H1 (cell line): Measurements from ENCODE around the gene HSPA5. TPM values are rescaled to one million over a fixed set of nuclear protein-coding genes. Genes with fewer than 3 reads are reported as not detected.

Experiments used
- BCL11A ChIP-seq, 2 experiments: IDR thresholded peaks; one replicate each; pipeline ENCODE4 v1.6.1; 2011; ENCODE audit warnings: low read depth in 2 of 2, low read length in 2 of 2, mild to moderate bottlenecking in 2 of 2
- BRCA1 ChIP-seq: IDR thresholded peaks from 2 replicates; pipeline ENCODE4 v1.6.1; 2012; ENCODE audit warnings: low read depth, low read length, improper control_type of control experiment
- CBX8 ChIP-seq: fragments of 300-800, 300-1000 bp; sonication (generic); IDR thresholded peaks from 2 replicates; pipeline ENCODE4 v1.7.1; 2016; ENCODE audit warnings: low read depth, low read length, borderline replicate concordance
- CEBPB ChIP-seq: IDR thresholded peaks from 2 replicates; pipeline ENCODE4 v1.6.1; 2012; ENCODE audit warnings: low read depth, low read length
- EP300 ChIP-seq, 2 experiments: IDR thresholded peaks; 1 replicate in 1 of 2; 2 replicates in 1 of 2; pipeline ENCODE4 v1.6.1; 2011 to 2012; ENCODE audit warnings: low read depth in 2 of 2, low read length in 2 of 2, mild to moderate bottlenecking in 2 of 2, borderline replicate concordance in 1 of 2, inconsistent platforms in 1 of 2, moderate library complexity in 1 of 2
- GTF2F1 ChIP-seq: IDR thresholded peaks from 2 replicates; pipeline ENCODE4 v1.6.1; 2012; ENCODE audit warnings: low read depth, low read length, improper control_type of control experiment, borderline replicate concordance
- KDM4A ChIP-seq: IDR thresholded peaks from one replicate; pipeline ENCODE4 v1.7.1; 2012; ENCODE audit warnings: low read depth, mild to moderate bottlenecking, moderate library complexity, low read length, inconsistent platforms; ENCODE audit not compliant: severe bottlenecking
- POLR2AphosphoS5 ChIP-seq: IDR thresholded peaks from 2 replicates; pipeline ENCODE4 v1.6.1; 2011; ENCODE audit warnings: low read depth, low read length
- POU5F1 ChIP-seq: IDR thresholded peaks from 2 replicates; pipeline ENCODE4 v1.6.1; 2011; ENCODE audit warnings: low read depth, mild to moderate bottlenecking, low read length, moderate library complexity
- RFX5 ChIP-seq: IDR thresholded peaks from 2 replicates; pipeline ENCODE4 v1.6.1; 2011; ENCODE audit warnings: low read depth, low read length, improper control_type of control experiment, borderline replicate concordance
- SAP30 ChIP-seq: fragments of 300-600 bp; sonication (generic); IDR thresholded peaks from 2 replicates; pipeline ENCODE4 v1.7.1; 2012; ENCODE audit warnings: low read length, moderate library complexity, mild to moderate bottlenecking, inconsistent platforms; ENCODE audit not compliant: insufficient read depth, insufficient replicate concordance
- SIN3A ChIP-seq, 2 experiments: IDR thresholded peaks in 1 of 2; conservative IDR thresholded peaks in 1 of 2; 2 replicates each; pipeline ENCODE4 v1.6.1; 2011 to 2012; ENCODE audit warnings: low read length in 2 of 2, improper control_type of control experiment in 1 of 2, low read depth in 1 of 2, mild to moderate bottlenecking in 1 of 2
- SIX5 ChIP-seq: IDR thresholded peaks from 2 replicates; pipeline ENCODE4 v1.6.1; 2011; ENCODE audit warnings: mild to moderate bottlenecking, low read depth, low read length
- SP1 ChIP-seq: IDR thresholded peaks from 2 replicates; pipeline ENCODE4 v1.6.1; 2011; ENCODE audit warnings: low read depth, low read length
- SUZ12 ChIP-seq: fragments of 200-600 bp; sonication (generic); IDR thresholded peaks from 2 replicates; pipeline ENCODE4 v1.6.1; 2012; ENCODE audit warnings: mild to moderate bottlenecking, inconsistent platforms, low read length, moderate library complexity, mixed read lengths
- TAF7 ChIP-seq: optimal IDR thresholded peaks from 2 replicates; pipeline ENCODE3; 2011; ENCODE audit warnings: low read depth, mild to moderate bottlenecking, inconsistent platforms, low read length, moderate library complexity, borderline replicate concordance
- TEAD4 ChIP-seq: IDR thresholded peaks from 2 replicates; pipeline ENCODE4 v1.6.1; 2012; ENCODE audit warnings: low read depth, low read length, inconsistent platforms, mixed read lengths
- polyA plus RNA-seq, 7 experiments: library from polyadenylated mRNA; depleted of rRNA in 3 of 7; stranded (reverse) in 5 of 7; unstranded in 2 of 7; fragments of >200 nt in 5 of 7; fragments of 200-250 nt in 2 of 7; gene quantifications; 1 replicate in 5 of 7; 2 replicates in 1 of 7; 4 replicates in 1 of 7; pipeline versions ENCODE4 v1.2.1 to v1.2.3, GENCODE V29; 2011 to 2013; ENCODE audit warnings: missing spikeins in 2 of 7, mixed read lengths in 2 of 7
- total RNA-seq: library from RNA; stranded (reverse); fragmentation: NEBNext Ultra II Directional; extraction: Animal tissue kit (Norgen Biotek cat#: 25700); gene quantifications from 2 replicates; pipeline ENCODE4 v1.2.1, GENCODE V29; 2021
- TF ChIP-seq, protein P1 (sequence below), 3 experiments: IDR thresholded peaks; 1 replicate in 2 of 3; 2 replicates in 1 of 3; pipeline versions ENCODE4 v1.5.1 to v1.6.1; 2011; ENCODE audit warnings: low read length in 3 of 3, mild to moderate bottlenecking in 3 of 3, inconsistent platforms in 2 of 3, low read depth in 1 of 3, moderate library complexity in 1 of 3; ENCODE audit not compliant: insufficient read depth in 1 of 3; ENCODE audit errors: control extremely low read depth in 1 of 3
- TF ChIP-seq, protein P2 (sequence below): IDR thresholded peaks from 2 replicates; pipeline ENCODE4 v1.6.1; 2011; ENCODE audit warnings: low read length, improper control_type of control experiment

HSPA5 gene
- total and polyA plus RNA-seq, 2 of the 8 experiments (the other 6 are each of a cell fraction or from before 2014, with no cell fraction given) = 91.3 to 352 TPM

DNA sequence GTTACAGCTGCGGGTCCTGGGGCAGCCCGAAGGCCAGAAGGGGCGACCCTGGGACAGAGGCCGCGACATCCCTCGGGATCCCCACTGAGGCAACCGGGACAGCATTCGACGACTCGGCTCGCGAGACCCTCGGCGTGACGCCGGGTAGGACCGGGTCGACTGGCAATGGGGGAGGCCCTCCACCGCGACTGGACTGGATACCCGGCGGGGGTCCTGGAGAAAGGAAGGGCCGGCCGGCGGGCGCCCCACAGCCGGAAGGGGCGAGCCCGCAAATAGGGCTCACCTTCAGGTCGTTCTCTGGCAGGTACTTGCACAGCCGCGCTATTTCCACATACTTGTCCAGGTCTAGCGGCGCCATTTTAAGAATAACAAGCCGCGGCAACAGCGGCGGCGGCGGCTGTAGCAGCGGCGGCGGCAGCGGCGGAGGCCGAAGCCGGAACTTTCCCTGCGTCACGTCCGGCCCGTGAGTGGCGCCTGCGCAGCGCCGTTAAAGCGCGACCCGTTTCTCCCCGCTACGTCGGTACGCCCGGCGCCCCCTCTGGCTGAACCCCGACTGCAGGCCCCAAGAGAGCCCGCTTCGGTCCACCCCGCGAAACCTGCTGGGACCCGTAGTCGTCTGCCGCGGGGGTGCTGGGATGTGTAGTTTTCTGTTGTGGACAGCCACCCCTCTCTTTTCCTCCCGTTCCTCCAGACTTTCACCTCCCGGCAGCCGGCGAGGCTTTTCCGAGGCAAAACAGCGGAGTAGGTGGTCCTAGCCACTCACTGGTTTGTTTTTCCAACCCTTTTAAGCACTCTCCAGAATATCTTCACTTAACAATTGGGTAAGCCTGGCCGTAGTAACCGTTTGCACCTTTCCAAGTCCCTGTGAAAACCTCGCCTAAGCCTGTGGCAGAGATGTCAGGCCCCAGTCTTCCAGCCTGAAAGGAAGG lies 51.5 kb downstream of the HSPA5 start, which contains the start of gene PPP6C (continued):
- 0 out of 3 replicates have a peak, but pooled peaks of 1 of the 2 experiments have one; percentile 34 for TF ChIP-seq EP300 (IDR thresholded peaks at IDR 0.05; ENCODE audit: borderline replicate concordance in 1 of 2, low read depth in 2 of 2, low read length in 2 of 2)
- no peak for TF ChIP-seq SAP30
- TF ChIP-seq, protein P1, sequence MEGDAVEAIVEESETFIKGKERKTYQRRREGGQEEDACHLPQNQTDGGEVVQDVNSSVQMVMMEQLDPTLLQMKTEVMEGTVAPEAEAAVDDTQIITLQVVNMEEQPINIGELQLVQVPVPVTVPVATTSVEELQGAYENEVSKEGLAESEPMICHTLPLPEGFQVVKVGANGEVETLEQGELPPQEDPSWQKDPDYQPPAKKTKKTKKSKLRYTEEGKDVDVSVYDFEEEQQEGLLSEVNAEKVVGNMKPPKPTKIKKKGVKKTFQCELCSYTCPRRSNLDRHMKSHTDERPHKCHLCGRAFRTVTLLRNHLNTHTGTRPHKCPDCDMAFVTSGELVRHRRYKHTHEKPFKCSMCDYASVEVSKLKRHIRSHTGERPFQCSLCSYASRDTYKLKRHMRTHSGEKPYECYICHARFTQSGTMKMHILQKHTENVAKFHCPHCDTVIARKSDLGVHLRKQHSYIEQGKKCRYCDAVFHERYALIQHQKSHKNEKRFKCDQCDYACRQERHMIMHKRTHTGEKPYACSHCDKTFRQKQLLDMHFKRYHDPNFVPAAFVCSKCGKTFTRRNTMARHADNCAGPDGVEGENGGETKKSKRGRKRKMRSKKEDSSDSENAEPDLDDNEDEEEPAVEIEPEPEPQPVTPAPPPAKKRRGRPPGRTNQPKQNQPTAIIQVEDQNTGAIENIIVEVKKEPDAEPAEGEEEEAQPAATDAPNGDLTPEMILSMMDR (IDR thresholded peaks at IDR 0.05; ENCODE audit: control extremely low read depth in 1 of 3, insufficient read depth in 1 of 3, low read depth in 1 of 3, low read length in 3 of 3) = peak; percentile 52 to 80 (median 78)
- TF ChIP-seq RFX5 = no peak
- TF ChIP-seq CEBPB = no peak
- peak; percentile 66 for TF ChIP-seq POLR2AphosphoS5
- peak; percentile 55 for TF ChIP-seq KDM4A
- TF ChIP-seq GTF2F1 = peak; percentile 79; the same call in 1 of the 2 replicates
- TF ChIP-seq, protein P2, sequence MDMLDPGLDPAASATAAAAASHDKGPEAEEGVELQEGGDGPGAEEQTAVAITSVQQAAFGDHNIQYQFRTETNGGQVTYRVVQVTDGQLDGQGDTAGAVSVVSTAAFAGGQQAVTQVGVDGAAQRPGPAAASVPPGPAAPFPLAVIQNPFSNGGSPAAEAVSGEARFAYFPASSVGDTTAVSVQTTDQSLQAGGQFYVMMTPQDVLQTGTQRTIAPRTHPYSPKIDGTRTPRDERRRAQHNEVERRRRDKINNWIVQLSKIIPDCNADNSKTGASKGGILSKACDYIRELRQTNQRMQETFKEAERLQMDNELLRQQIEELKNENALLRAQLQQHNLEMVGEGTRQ = no peak
- no peak for TF ChIP-seq BCL11A (IDR thresholded peaks at IDR 0.05; ENCODE audit: low read depth in 2 of 2, low read length in 2 of 2)
- peak; percentile 60 for TF ChIP-seq SP1
- peak; percentile 15 for TF ChIP-seq TAF7
- TF ChIP-seq BRCA1 = no peak
- no peak for TF ChIP-seq TEAD4
- no peak for TF ChIP-seq POU5F1
- no peak for TF ChIP-seq SUZ12
- TF ChIP-seq SIN3A (conservative IDR thresholded peaks at IDR 0.05 in 1 of 2, IDR thresholded peaks at IDR 0.05 in 1 of 2; ENCODE audit: low read depth in 1 of 2, low read length in 2 of 2) = peak; percentile 58 to 66; a peak in 1 of 4 replicates
- no peak for TF ChIP-seq CBX8
- peak; percentile 88 for TF ChIP-seq SIX5
